SH-SY5Y (cell line): Measurements from ENCODE around the gene TBK1.

Experiments
- GATA2 ChIP-seq: IDR thresholded peaks from 2 replicates; pipeline ENCODE4 v1.6.1; 2011; ENCODE audit warnings: mild to moderate bottlenecking, low read depth, low read length
- GATA3 ChIP-seq: IDR thresholded peaks from 2 replicates; pipeline ENCODE4 v1.6.1; 2011; ENCODE audit warnings: low read depth, mild to moderate bottlenecking, low read length, moderate library complexity

DNA sequence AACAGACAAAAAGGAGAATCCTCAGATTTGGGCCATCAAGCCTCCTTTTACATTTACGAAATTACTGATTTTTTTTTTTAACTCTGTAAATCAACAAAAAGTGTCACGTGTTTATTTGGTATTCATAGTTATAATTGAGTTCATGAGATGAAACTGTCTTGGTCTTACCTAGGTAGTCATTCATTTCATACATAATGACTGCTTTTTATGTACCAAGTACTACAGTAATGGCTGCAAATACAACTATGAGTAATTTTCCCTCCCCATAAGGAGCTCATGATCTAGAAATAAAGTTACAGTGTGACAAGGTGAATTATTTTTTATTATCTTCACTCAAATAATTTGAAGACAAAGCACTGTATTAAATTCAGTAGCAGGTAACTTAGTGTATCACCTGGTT lies 6.4 kb upstream of the TBK1 start:
- TF ChIP-seq GATA3 (no peak), GATA2 (no peak)
